WTC11 (cell line): ENCODE measurements around the gene REPS2.

Experiments used
- ATF1 ChIP-seq: sonication (generic); formaldehyde crosslinking; IDR thresholded peaks from 2 replicates; pipeline ENCODE4 v1.8.1; 2023; ENCODE audit warnings: mild to moderate bottlenecking, moderate library complexity, missing genetic modification reagents
- ETV6 ChIP-seq: sonication (generic); formaldehyde crosslinking; IDR thresholded peaks from 2 replicates; pipeline ENCODE4 v1.8.1; 2022; ENCODE audit warnings: mild to moderate bottlenecking, missing genetic modification reagents
- NR1H2 ChIP-seq: sonication (generic); formaldehyde crosslinking; IDR thresholded peaks from 2 replicates; pipeline ENCODE4 v1.9.0; 2021; ENCODE audit warnings: mild to moderate bottlenecking, moderate library complexity, missing genetic modification reagents
- USF2 ChIP-seq: sonication (generic); formaldehyde crosslinking; IDR thresholded peaks from 2 replicates; pipeline ENCODE4 v1.8.1; 2023; ENCODE audit warnings: mild to moderate bottlenecking, missing genetic modification reagents, moderate library complexity
- ZNF263 ChIP-seq: sonication (generic); formaldehyde crosslinking; IDR thresholded peaks from 2 replicates; pipeline ENCODE4 v1.8.1; 2022; ENCODE audit warnings: low read depth, mild to moderate bottlenecking, moderate library complexity, missing genetic modification reagents
- TF ChIP-seq, protein P1 (sequence below): sonication (generic); formaldehyde crosslinking; IDR thresholded peaks from 2 replicates; pipeline ENCODE4 v1.8.0; 2022; ENCODE audit warnings: missing genetic modification reagents
- TF ChIP-seq, protein P2 (sequence below): fragments of 200-600 bp; IDR thresholded peaks from 2 replicates; pipeline ENCODE4 v1.8.0; 2022; ENCODE audit warnings: antibody characterized with exemption
- TF ChIP-seq, protein P3 (sequence below): sonication (generic); formaldehyde crosslinking; IDR thresholded peaks from 2 replicates; pipeline ENCODE4 v1.8.1; 2023; ENCODE audit warnings: mild to moderate bottlenecking, missing genetic modification reagents, moderate library complexity
- TF ChIP-seq, protein P4 (sequence below): sonication (generic); formaldehyde crosslinking; IDR thresholded peaks from 2 replicates; pipeline ENCODE4 v1.8.0; 2022; ENCODE audit warnings: mild to moderate bottlenecking, missing genetic modification reagents
- TF ChIP-seq, protein P5 (sequence below): sonication (generic); formaldehyde crosslinking; IDR thresholded peaks from 2 replicates; pipeline ENCODE4 v1.8.0; 2022; ENCODE audit warnings: mild to moderate bottlenecking, missing genetic modification reagents

DNA sequence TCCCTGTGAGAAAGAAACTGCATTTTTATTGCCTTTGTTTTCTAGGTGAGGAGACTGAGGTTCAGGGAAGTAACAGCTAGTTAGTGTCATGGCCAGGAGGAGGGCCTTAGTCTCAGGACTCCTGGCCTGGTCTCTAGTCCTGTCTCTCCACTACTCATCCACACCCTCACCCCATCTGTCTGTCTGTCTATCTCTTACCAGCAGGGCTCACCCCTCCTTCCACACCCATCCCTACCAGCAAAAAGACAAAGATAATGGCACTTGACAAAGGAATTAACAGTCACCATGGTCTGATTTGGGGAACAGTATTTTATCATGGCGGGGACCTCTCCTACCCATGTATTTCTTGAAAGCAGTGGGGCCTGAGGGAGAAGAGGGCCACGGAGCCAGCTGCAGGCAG, 125.8 kb downstream of the REPS2 start:
- TF ChIP-seq ZNF263 (CRISPR knock-in tag) (no peak), ETV6 (no peak), ATF1 (no peak), NR1H2 (CRISPR knock-in tag) (no peak), USF2 (CRISPR knock-in tag) (no peak)
- TF ChIP-seq, protein P1, sequence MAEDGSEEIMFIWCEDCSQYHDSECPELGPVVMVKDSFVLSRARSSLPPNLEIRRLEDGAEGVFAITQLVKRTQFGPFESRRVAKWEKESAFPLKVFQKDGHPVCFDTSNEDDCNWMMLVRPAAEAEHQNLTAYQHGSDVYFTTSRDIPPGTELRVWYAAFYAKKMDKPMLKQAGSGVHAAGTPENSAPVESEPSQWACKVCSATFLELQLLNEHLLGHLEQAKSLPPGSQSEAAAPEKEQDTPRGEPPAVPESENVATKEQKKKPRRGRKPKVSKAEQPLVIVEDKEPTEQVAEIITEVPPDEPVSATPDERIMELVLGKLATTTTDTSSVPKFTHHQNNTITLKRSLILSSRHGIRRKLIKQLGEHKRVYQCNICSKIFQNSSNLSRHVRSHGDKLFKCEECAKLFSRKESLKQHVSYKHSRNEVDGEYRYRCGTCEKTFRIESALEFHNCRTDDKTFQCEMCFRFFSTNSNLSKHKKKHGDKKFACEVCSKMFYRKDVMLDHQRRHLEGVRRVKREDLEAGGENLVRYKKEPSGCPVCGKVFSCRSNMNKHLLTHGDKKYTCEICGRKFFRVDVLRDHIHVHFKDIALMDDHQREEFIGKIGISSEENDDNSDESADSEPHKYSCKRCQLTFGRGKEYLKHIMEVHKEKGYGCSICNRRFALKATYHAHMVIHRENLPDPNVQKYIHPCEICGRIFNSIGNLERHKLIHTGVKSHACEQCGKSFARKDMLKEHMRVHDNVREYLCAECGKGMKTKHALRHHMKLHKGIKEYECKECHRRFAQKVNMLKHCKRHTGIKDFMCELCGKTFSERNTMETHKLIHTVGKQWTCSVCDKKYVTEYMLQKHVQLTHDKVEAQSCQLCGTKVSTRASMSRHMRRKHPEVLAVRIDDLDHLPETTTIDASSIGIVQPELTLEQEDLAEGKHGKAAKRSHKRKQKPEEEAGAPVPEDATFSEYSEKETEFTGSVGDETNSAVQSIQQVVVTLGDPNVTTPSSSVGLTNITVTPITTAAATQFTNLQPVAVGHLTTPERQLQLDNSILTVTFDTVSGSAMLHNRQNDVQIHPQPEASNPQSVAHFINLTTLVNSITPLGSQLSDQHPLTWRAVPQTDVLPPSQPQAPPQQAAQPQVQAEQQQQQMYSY (CRISPR knock-in tag): no peak
- TF ChIP-seq, protein P2, sequence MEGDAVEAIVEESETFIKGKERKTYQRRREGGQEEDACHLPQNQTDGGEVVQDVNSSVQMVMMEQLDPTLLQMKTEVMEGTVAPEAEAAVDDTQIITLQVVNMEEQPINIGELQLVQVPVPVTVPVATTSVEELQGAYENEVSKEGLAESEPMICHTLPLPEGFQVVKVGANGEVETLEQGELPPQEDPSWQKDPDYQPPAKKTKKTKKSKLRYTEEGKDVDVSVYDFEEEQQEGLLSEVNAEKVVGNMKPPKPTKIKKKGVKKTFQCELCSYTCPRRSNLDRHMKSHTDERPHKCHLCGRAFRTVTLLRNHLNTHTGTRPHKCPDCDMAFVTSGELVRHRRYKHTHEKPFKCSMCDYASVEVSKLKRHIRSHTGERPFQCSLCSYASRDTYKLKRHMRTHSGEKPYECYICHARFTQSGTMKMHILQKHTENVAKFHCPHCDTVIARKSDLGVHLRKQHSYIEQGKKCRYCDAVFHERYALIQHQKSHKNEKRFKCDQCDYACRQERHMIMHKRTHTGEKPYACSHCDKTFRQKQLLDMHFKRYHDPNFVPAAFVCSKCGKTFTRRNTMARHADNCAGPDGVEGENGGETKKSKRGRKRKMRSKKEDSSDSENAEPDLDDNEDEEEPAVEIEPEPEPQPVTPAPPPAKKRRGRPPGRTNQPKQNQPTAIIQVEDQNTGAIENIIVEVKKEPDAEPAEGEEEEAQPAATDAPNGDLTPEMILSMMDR: no peak
- TF ChIP-seq, protein P3, sequence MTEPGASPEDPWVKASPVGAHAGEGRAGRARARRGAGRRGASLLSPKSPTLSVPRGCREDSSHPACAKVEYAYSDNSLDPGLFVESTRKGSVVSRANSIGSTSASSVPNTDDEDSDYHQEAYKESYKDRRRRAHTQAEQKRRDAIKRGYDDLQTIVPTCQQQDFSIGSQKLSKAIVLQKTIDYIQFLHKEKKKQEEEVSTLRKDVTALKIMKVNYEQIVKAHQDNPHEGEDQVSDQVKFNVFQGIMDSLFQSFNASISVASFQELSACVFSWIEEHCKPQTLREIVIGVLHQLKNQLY (CRISPR knock-in tag): no peak
- TF ChIP-seq, protein P4, sequence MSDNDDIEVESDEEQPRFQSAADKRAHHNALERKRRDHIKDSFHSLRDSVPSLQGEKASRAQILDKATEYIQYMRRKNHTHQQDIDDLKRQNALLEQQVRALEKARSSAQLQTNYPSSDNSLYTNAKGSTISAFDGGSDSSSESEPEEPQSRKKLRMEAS: no peak
- TF ChIP-seq, protein P5, sequence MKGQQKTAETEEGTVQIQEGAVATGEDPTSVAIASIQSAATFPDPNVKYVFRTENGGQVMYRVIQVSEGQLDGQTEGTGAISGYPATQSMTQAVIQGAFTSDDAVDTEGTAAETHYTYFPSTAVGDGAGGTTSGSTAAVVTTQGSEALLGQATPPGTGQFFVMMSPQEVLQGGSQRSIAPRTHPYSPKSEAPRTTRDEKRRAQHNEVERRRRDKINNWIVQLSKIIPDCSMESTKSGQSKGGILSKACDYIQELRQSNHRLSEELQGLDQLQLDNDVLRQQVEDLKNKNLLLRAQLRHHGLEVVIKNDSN (CRISPR knock-in tag): no peak
